Body of pancreas (tissue), 4 donors: ENCODE results near the gene PUS7L. TPM values are rescaled to one million over a fixed set of nuclear protein-coding genes. Genes with fewer than 3 reads are reported as not detected.

Experiments
- ATAC-seq: fragments of 150-250 bp; one replicate; pipeline ENCODE4 v1.9.1; 2016
- DNase-seq, 4 donors: peaks; one replicate each; pipeline ENCODE4 v3.0.0-alpha.2; 2019
- H3K27ac ChIP-seq, 4 donors: fragments of 200-600 bp; sonication (generic); 1 replicate in 3 of 4; 2 replicates in 1 of 4; pipeline versions ENCODE4 v1.5.1 to v1.6.1; 2016 to 2019; ENCODE audit warnings: mild to moderate bottlenecking in 1 of 4, mixed read lengths in 1 of 4, moderate library complexity in 1 of 4
- H3K27me3 ChIP-seq, 2 donors: fragments of 200-600 bp; sonication (generic); one replicate each; pipeline ENCODE4 v1.6.0; 2016; ENCODE audit warnings: mild to moderate bottlenecking in 1 of 2
- H3K36me3 ChIP-seq, 2 donors: fragments of 200-600 bp; sonication (generic); replicated peaks in 1 of 2; 2 replicates each; pipeline ENCODE4 v1.5.1; 2016; ENCODE audit warnings: low read depth in 2 of 2; ENCODE audit not compliant: insufficient read depth in 1 of 2
- H3K4me1 ChIP-seq: fragments of 200-600 bp; sonication (generic); one replicate; pipeline ENCODE4 v1.6.0; 2016
- H3K4me3 ChIP-seq, 2 donors: fragments of 200-600 bp; sonication (generic); 1 replicate in 1 of 2; 2 replicates in 1 of 2; pipeline ENCODE4 v1.5.1; 2016 to 2019
- H3K9me3 ChIP-seq, 3 donors: fragments of 200-600 bp; sonication (generic); 1 replicate in 2 of 3; 2 replicates in 1 of 3; pipeline ENCODE4 v1.5.1; 2016
- POLR2A ChIP-seq, 3 donors: fragments of 450-650 bp; IDR thresholded peaks; one replicate each; pipeline ENCODE4 v1.6.1; 2016; ENCODE audit warnings: antibody characterized with exemption in 3 of 3, mild to moderate bottlenecking in 2 of 3
- whole genome bisulfite sequencing, 2 donors: methylation state at CpG; one replicate each; pipeline ENCODE4 v1.1.5; 2017; 5-methylcytosine and 5-hydroxymethylcytosine counted together
- intact Hi-C: fragments of 100-400 bp; cut with DNase I; formaldehyde crosslinking; loops from one replicate; pipeline ENCODE4 v1.15.1; 2023
- total RNA-seq, 2 donors: library from RNA; depleted of rRNA; stranded (reverse); fragments of >200 nt; gene quantifications; one replicate each; pipeline ENCODE4 v1.1.0, GENCODE V29; 2016
- TF ChIP-seq, protein P1 (sequence below), 7 experiments: fragments of 450-650 bp in 4 of 7; fragments of 200-600 bp in 3 of 7; sonication (generic) in 3 of 7; IDR thresholded peaks; one replicate each; pipeline ENCODE4 v1.5.1; 2016 to 2019; ENCODE audit warnings: antibody characterized with exemption in 7 of 7

PUS7L gene
- total RNA-seq, 2 donors from 2014 or later = 7.3 to 14.8 TPM

DNA sequence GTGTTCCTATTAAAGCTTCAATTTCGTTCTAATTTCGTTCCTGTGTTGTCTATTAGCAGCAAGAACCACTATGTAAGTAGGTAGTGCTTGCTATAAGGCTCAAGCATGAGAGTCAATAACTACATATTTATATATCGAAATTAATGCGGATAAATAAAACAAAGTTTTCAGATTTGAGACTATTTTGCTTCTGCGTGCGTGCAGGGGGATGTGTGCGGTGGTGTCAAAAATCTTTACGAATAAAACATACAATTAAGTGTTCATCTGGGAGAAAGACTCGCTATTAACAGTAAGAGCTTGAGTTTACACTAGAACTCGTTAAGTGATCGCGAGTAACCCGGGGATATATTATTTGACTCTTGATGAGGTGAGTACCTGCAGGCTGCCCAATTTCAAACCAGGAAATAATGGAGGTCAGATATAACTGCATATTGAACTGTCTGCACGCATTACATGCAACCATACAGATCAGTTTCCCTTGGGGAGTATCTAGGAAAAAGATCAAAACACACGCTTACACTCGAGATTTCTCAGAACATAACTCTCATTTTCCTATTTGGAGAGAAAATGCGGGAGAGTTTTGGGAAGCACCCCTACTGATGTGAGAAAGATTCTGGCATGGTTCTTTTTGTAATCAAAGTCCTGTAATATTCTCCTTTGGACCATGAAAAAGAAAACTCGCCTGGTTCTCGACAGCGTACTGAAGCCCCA lies 46.7 kb upstream of the PUS7L start:
- WGBS, 2 donors = 3 to 4% methylated on average over 18 to 20 of the region's 20 CpGs
- intact Hi-C loops = no loop called here
- ATAC-seq = no peak
- Histone ChIP-seq H3K27ac (peak overlapping the region in 3 of 4 donors; percentile 80 to 98 (median 98)), H3K9me3 (no peaks in the 10 kb centered on the region), H3K4me3 (peak overlapping the region; percentile 76 to 87), H3K27me3 (no peaks in the 10 kb centered on the region), H3K36me3 (peaks cover 0 to 6% of the 10 kb centered on the region in 2 donors), H3K4me1 (peaks cover 17% of the 10 kb centered on the region)
- no peak for TF ChIP-seq POLR2A (IDR thresholded peaks at IDR 0.05)
- TF ChIP-seq, protein P1, sequence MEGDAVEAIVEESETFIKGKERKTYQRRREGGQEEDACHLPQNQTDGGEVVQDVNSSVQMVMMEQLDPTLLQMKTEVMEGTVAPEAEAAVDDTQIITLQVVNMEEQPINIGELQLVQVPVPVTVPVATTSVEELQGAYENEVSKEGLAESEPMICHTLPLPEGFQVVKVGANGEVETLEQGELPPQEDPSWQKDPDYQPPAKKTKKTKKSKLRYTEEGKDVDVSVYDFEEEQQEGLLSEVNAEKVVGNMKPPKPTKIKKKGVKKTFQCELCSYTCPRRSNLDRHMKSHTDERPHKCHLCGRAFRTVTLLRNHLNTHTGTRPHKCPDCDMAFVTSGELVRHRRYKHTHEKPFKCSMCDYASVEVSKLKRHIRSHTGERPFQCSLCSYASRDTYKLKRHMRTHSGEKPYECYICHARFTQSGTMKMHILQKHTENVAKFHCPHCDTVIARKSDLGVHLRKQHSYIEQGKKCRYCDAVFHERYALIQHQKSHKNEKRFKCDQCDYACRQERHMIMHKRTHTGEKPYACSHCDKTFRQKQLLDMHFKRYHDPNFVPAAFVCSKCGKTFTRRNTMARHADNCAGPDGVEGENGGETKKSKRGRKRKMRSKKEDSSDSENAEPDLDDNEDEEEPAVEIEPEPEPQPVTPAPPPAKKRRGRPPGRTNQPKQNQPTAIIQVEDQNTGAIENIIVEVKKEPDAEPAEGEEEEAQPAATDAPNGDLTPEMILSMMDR (IDR thresholded peaks at IDR 0.05) = no peak
- DNase-seq = peak in 1 of 4 donors; percentile 7

DNA sequence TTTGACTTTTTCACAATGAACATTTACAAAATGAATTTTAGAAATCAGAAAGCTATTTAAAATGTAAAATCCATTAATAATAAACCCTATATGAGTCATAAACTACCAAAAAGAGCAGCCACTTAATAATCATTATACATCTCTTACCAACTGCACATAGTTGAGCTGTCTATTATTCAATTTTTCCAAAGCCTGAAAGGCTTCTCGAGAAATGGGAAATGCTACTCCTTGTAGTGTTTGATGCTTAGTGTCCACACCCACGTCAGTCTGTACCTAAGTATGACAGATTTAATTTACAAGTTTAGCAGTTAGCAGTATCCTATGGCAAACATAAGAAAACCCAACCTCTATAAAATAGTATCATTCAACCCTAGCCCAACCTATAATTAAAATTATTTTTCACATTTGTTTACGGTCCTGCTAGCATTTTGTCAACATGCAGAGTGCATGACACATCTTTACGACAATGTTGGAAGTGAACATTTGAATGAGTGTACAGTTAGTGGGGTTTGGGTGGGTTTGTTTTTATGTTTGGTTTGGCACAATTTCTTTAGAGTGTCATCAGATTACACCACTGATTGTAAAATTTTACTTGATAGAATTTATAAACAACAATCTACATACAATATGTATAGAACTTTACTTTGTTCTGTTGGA lies 39.1 kb upstream of the PUS7L start:
- TF ChIP-seq, protein P1 (IDR thresholded peaks at IDR 0.05) = no peak
- no peak for TF ChIP-seq POLR2A (IDR thresholded peaks at IDR 0.05)
- no peaks in the 10 kb centered on the region for H3K9me3 ChIP-seq
- H3K4me3 ChIP-seq = no peak overlapping the region
- ATAC-seq (no peak), DNase-seq (no peak)
- H3K36me3 ChIP-seq = peaks cover 8 to 29% of the 10 kb centered on the region in 2 donors
- intact Hi-C loops = no loop called here
- H3K4me1 ChIP-seq = peaks cover 4% of the 10 kb centered on the region
- H3K27ac ChIP-seq = no peak overlapping the region
- H3K27me3 ChIP-seq = no peaks in the 10 kb centered on the region
- WGBS, 2 donors = 78 to 88% methylated on average over 4 of the region's 4 CpGs

DNA sequence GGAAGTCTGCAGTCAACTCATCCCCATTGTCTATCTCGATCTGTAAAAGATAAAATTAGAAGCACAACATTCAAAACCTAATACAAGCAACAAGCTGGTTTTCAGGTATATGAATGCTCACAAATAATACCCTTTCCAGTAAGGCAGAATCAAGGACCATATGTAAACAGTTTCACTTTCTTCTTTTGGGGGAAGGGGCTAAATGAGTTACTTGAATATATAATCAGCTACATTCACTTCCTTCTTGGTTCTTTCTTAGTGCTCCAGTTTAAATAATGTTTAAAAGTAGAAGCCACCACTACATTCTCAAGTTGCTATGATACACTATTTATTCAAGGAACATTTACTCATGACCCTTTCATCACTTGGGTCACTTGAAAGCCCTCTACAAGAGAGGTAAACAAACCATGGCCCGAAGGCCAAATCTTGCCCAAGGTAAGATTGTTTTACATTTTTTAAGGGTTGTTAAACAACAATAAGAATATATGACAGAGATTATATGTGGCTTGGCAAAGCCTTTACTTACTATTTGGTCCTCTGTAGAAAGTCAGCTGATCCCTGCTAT lies 37.2 kb upstream of the PUS7L start:
- Histone ChIP-seq H3K27me3 (no peaks in the 10 kb centered on the region), H3K27ac (peak overlapping the region in 1 of 4 donors; percentile 5), H3K36me3 (peaks cover 8 to 26% of the 10 kb centered on the region in 2 donors), H3K9me3 (no peaks in the 10 kb centered on the region), H3K4me1 (peaks cover 4% of the 10 kb centered on the region), H3K4me3 (no peak overlapping the region)
- no peak for DNase-seq
- ATAC-seq = no peak
- WGBS, 2 donors = 38 to 59% methylated on average over 2 of the region's 2 CpGs
- TF ChIP-seq, protein P1 (IDR thresholded peaks at IDR 0.05) = no peak
- TF ChIP-seq POLR2A (IDR thresholded peaks at IDR 0.05) = no peak
- intact Hi-C loops = no loop called here

DNA sequence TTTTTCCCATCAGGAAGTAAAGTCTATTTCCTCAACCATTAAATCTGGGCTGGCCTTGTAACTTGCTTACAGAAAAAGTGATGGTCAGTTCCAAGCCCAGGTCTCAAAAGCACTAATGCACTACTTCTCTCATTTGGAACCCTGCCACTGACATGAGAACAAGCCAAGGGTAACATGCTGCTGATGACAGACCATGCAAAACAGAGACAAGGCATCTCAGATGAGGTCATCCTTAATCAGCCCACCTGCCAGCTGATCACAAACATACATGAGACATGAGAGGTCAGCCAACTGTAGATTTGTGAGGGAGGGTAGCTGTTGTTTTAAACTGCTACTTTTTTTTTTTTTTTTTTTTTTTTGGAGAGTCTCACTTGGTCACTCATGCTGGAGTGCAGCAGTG lies 31.4 kb upstream of the PUS7L start:
- H3K4me3 ChIP-seq = no peak overlapping the region
- no peaks in the 10 kb centered on the region for H3K9me3 ChIP-seq
- H3K36me3 ChIP-seq = peaks cover 0 to 13% of the 10 kb centered on the region in 2 donors
- DNase-seq = peak in 3 of 4 donors; percentile 18 to 25 (median 24)
- intact Hi-C loops = no loop called here
- H3K27me3 ChIP-seq = no peaks in the 10 kb centered on the region
- TF ChIP-seq POLR2A (IDR thresholded peaks at IDR 0.05) = no peak
- TF ChIP-seq, protein P1 (IDR thresholded peaks at IDR 0.05) = no peak
- no peak overlapping the region for H3K27ac ChIP-seq
- peak; percentile 12 for ATAC-seq
- H3K4me1 ChIP-seq = no peaks in the 10 kb centered on the region
